Spleen (tissue), 11 donors: Measurements from ENCODE around the gene AKT3. TPM values are rescaled to one million over a fixed set of nuclear protein-coding genes. Genes with fewer than 3 reads are reported as not detected.
A peak's percentile ranks its signal among the peaks of the same experiment; 100 is the strongest.

Source experiments
- DNase-seq: peaks from one replicate; pipeline ENCODE4 v3.0.0-alpha.2; 2020
- H3K27ac ChIP-seq, 8 donors: fragments of 200-600 bp; sonication (generic) in 7 of 8; 1 replicate in 4 of 8; 2 replicates in 4 of 8; pipeline versions ENCODE4 v1.5.0 to v1.8.0; 2016 to 2021; ENCODE audit warnings: inconsistent platforms in 4 of 8, mild to moderate bottlenecking in 4 of 8, moderate library complexity in 1 of 8
- H3K27me3 ChIP-seq, 7 donors: fragments of 200-600 bp; sonication (generic) in 6 of 7; replicated peaks in 1 of 7; 1 replicate in 4 of 7; 2 replicates in 3 of 7; pipeline versions ENCODE4 v1.5.0 to v1.8.0; 2016 to 2021; ENCODE audit warnings: inconsistent platforms in 3 of 7, mild to moderate bottlenecking in 1 of 7
- H3K36me3 ChIP-seq, 6 donors: fragments of 200-600 bp; sonication (generic) in 5 of 6; 1 replicate in 4 of 6; 2 replicates in 2 of 6; pipeline versions ENCODE4 v1.5.0 to v1.8.0; 2016 to 2021; ENCODE audit warnings: inconsistent platforms in 2 of 6
- H3K4me1 ChIP-seq, 6 donors: fragments of 200-600 bp; sonication (generic) in 5 of 6; 1 replicate in 3 of 6; 2 replicates in 3 of 6; pipeline versions ENCODE4 v1.5.0 to v1.8.0; 2016 to 2021; ENCODE audit warnings: inconsistent platforms in 3 of 6
- H3K4me3 ChIP-seq, 8 donors: fragments of 200-600 bp; sonication (generic) in 7 of 8; 1 replicate in 4 of 8; 2 replicates in 4 of 8; pipeline versions ENCODE4 v1.5.0 to v1.8.0; 2016 to 2021; ENCODE audit warnings: inconsistent platforms in 4 of 8, mild to moderate bottlenecking in 4 of 8, moderate library complexity in 2 of 8
- H3K9me3 ChIP-seq, 8 donors: fragments of 200-600 bp; sonication (generic) in 7 of 8; 1 replicate in 4 of 8; 2 replicates in 4 of 8; pipeline versions ENCODE4 v1.5.0 to v1.8.0; 2016 to 2021; ENCODE audit warnings: inconsistent platforms in 4 of 8
- POLR2A ChIP-seq, 3 donors: fragments of 450-650 bp; IDR thresholded peaks; one replicate each; pipeline ENCODE4 v1.5.1; 2017; ENCODE audit warnings: antibody characterized with exemption in 3 of 3, mild to moderate bottlenecking in 1 of 3
- POLR2AphosphoS5 ChIP-seq, 3 donors: sonication (generic); formaldehyde crosslinking; IDR thresholded peaks; one replicate each; pipeline ENCODE4 v1.5.1; 2017; ENCODE audit warnings: antibody characterized with exemption in 3 of 3
- WGBS, 5 donors: extraction: QIAGEN DNeasy Blood & Tissue Kit in 3 of 5; methylation state at CpG; one replicate each; pipeline versions ENCODE4 v1.1.5 to v1.1.7; 2013 to 2018; 5-methylcytosine and 5-hydroxymethylcytosine counted together
- intact Hi-C: fragments of 100-400 bp; cut with DNase I; formaldehyde crosslinking; loops from one replicate; pipeline ENCODE4 v1.15.0; 2023; ENCODE audit warnings: low total_unique reads
- polyA plus RNA-seq, 3 donors: library from polyadenylated mRNA; stranded (reverse); fragments of 200-250 nt; gene quantifications; one replicate each; pipeline ENCODE4 v1.2.1, GENCODE V29; 2013
- total RNA-seq, 7 donors: library from RNA; depleted of rRNA in 3 of 7; stranded (reverse); fragments of >200 nt in 3 of 7; fragmentation: NEBNext Ultra II Directional in 4 of 7; extraction: Animal tissue kit (Norgen Biotek cat#: 25700) in 4 of 7; gene quantifications; one replicate each; pipeline versions ENCODE4 v1.1.0 to v1.2.1, GENCODE V29; 2016 to 2021
- TF ChIP-seq, protein P1 (sequence below), 11 experiments: fragments of 200-600 bp in 7 of 11; fragments of 450-650 bp in 4 of 11; sonication (generic) in 4 of 11; IDR thresholded peaks in 8 of 11; conservative IDR thresholded peaks in 3 of 11; 1 replicate in 7 of 11; 2 replicates in 4 of 11; pipeline versions ENCODE4 v1.4.0 to v1.8.0; 2016 to 2021; ENCODE audit warnings: antibody characterized with exemption in 11 of 11, inconsistent platforms in 4 of 11, mild to moderate bottlenecking in 1 of 11
- donor health status: healthy with polysubstance abuse.
- donor health status: DM: no; HTN: no; CAD: no; lungs with moderate emphysema.
- donor health status: DM: no; HTN: no; CAD: no.
- donor health status: Bipolar disorder and iron deficiency.
- donor health status: healthy.
- donor health status: DM: no; HTN: no; CAD: no.
- donor health status: DM: yes; HTN: yes; CAD: no.

Gene AKT3
- total and polyA plus RNA-seq, 10 donors = 4.3 to 91.3 (median 46.4) TPM

- intact Hi-C loops = no loop called here
- WGBS, 5 donors = 88 to 100% (median 95%) methylated on average over 1 of the region's 1 CpG
- no peak overlapping the region for H3K4me3 ChIP-seq
These were observed 133.1 kb downstream of the AKT3 start for GRCh38 chr1:243716906-243717305.

DNA sequence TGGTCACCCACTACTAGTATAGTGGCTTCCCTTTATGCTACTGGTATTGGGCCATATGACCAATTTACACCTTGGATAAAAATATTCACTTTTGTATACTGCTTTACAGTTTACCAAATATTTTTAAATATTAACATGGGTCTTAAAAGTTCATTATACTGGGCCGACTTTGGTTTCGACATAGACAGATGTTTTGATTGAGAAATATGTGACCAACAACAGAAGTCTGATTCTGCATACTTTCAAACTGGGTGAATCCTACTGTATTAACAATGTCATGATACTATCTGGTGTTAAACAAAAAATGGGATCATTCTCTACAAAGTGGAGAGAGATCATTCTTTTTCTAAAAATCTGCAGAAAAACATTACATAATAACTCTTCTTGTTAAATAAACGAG, 134.8 kb downstream of the AKT3 start:
- TF ChIP-seq POLR2A (IDR thresholded peaks at IDR 0.05) (no peak), POLR2AphosphoS5 (IDR thresholded peaks at IDR 0.05) (no peak)
- TF ChIP-seq, protein P1, sequence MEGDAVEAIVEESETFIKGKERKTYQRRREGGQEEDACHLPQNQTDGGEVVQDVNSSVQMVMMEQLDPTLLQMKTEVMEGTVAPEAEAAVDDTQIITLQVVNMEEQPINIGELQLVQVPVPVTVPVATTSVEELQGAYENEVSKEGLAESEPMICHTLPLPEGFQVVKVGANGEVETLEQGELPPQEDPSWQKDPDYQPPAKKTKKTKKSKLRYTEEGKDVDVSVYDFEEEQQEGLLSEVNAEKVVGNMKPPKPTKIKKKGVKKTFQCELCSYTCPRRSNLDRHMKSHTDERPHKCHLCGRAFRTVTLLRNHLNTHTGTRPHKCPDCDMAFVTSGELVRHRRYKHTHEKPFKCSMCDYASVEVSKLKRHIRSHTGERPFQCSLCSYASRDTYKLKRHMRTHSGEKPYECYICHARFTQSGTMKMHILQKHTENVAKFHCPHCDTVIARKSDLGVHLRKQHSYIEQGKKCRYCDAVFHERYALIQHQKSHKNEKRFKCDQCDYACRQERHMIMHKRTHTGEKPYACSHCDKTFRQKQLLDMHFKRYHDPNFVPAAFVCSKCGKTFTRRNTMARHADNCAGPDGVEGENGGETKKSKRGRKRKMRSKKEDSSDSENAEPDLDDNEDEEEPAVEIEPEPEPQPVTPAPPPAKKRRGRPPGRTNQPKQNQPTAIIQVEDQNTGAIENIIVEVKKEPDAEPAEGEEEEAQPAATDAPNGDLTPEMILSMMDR (IDR thresholded peaks at IDR 0.05 in 8 of 11, conservative IDR thresholded peaks at IDR 0.05 in 3 of 11) = no peak
- no peaks in the 10 kb centered on the region for H3K9me3 ChIP-seq
- WGBS, 5 donors = 51 to 75% (median 73%) methylated on average over 3 of the region's 3 CpGs
- H3K36me3 ChIP-seq = no peaks in the 10 kb centered on the region
- no peak overlapping the region for H3K4me3 ChIP-seq
- H3K4me1 ChIP-seq = peaks cover 0 to 57% (median 21%) of the 10 kb centered on the region in 6 donors
- no peak for DNase-seq
- no peak overlapping the region for H3K27ac ChIP-seq
- no peaks in the 10 kb centered on the region for H3K27me3 ChIP-seq
- intact Hi-C loops = no loop called here

More at GRCh38 chr1:243716906-243717305, 133.1 kb downstream of the AKT3 start:
- Histone ChIP-seq H3K27me3 (no peaks in the 10 kb centered on the region), H3K9me3 (no peaks in the 10 kb centered on the region), H3K27ac (no peak overlapping the region), H3K36me3 (no peaks in the 10 kb centered on the region), H3K4me1 (peaks cover 0 to 43% (median 17%) of the 10 kb centered on the region in 6 donors)
- TF ChIP-seq, protein P1 (IDR thresholded peaks at IDR 0.05 in 8 of 11, conservative IDR thresholded peaks at IDR 0.05 in 3 of 11) = no peak
- no peak for TF ChIP-seq POLR2AphosphoS5 (IDR thresholded peaks at IDR 0.05)
- TF ChIP-seq POLR2A (IDR thresholded peaks at IDR 0.05) = no peak
- DNase-seq = no peak

DNA sequence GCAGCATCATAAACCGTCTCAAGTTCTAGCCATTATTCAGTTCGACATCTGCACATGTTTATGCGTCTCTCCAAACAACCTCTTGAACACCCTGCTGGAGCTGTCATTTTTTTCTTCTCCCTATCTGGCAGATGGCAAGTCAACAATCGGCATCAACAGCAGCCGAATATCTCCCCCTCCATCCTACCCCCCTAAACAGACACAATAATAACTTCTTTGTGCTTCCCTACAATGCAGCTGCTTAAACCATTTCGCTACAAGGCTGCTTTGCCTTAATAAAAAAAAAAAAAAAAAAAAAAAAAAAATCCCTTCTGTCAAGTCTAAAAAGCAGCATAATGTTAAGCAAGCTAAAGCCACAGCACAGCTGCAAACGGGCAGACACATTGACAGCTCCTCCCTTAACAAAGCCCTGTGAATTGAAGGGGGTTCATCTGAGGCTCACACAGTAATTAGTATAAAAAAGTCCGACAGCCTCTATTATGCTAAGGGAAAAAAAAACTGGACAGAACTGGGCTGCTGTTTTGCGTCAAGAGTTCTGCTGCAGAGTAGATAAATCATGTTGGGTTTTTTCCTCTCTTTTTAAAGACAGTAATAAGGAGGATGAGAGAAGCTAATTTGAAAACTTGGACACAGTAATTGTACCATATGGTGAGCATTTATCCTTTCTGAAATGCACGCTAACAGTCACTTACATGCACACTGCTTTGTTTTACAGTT, 136.4 kb downstream of the AKT3 start:
- H3K36me3 ChIP-seq = no peaks in the 10 kb centered on the region
- no peaks in the 10 kb centered on the region for H3K9me3 ChIP-seq
- DNase-seq = no peak
- TF ChIP-seq, protein P1 (IDR thresholded peaks at IDR 0.05 in 8 of 11, conservative IDR thresholded peaks at IDR 0.05 in 3 of 11) = no peak
- TF ChIP-seq POLR2AphosphoS5 (IDR thresholded peaks at IDR 0.05) (no peak), POLR2A (IDR thresholded peaks at IDR 0.05) (no peak)
- H3K27me3 ChIP-seq = no peaks in the 10 kb centered on the region
- 58 to 68% (median 63%) methylated on average over 10 of the region's 10 CpGs for WGBS, 5 donors
- intact Hi-C loops = no loop called here
- peaks cover 0 to 57% (median 22%) of the 10 kb centered on the region in 6 donors for H3K4me1 ChIP-seq
- H3K4me3 ChIP-seq = no peak overlapping the region
- H3K27ac ChIP-seq = peak overlapping the region in 1 of 8 donors; percentile 8

DNA sequence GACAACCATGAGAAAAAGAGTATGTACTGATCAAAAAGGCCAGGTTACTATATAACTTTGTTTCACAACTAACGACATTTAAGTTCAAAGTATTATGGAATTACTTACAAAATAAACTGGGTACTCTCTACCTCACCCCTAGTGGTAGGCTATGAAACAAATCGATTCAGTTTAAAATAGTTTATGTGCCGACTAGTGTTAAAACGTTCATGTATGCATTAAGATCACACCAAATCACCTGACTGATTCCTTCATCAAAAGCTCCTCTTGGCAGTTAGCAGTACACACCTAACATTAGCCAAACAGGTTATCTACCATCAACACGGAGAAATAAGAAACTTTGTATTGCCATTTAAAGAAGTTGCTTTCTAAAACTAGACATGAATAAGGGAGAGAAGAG, 137.1 kb downstream of the AKT3 start:
- intact Hi-C loops = no loop called here
- Histone ChIP-seq H3K36me3 (no peaks in the 10 kb centered on the region), H3K27ac (peak overlapping the region in 1 of 8 donors; percentile 7), H3K27me3 (no peaks in the 10 kb centered on the region), H3K4me3 (no peak overlapping the region), H3K9me3 (no peaks in the 10 kb centered on the region), H3K4me1 (peaks cover 0 to 57% (median 22%) of the 10 kb centered on the region in 6 donors)
- DNase-seq = no peak
- WGBS, 5 donors = 54 to 66% (median 61%) methylated on average over 5 of the region's 5 CpGs
- no peak for TF ChIP-seq POLR2AphosphoS5 (IDR thresholded peaks at IDR 0.05)
- TF ChIP-seq, protein P1 (IDR thresholded peaks at IDR 0.05 in 8 of 11, conservative IDR thresholded peaks at IDR 0.05 in 3 of 11) = no peak
- TF ChIP-seq POLR2A (IDR thresholded peaks at IDR 0.05) = no peak
